ENCODE data around the gene PACSIN2. TPM values are rescaled to one million over a fixed set of nuclear protein-coding genes. Genes with fewer than 3 reads are reported as not detected.
"Not testable (repeated sequence)": the region's sequence is repeated elsewhere in the genome, so short reads cannot be mapped to it uniquely, and the experiment has no call there.

The PACSIN2 gene
- total RNA-seq, 2 donors from 2014 or later: 28.8 to 31.3 TPM

- DNase-seq (peak; percentile 49 to 57), ATAC-seq (replicated peaks in 1 of 2) (peak; percentile 84 to 93)
- H3K4me3 Mint-ChIP-seq: peak overlapping the region; percentile 9 to 76
- peak overlapping the region; percentile 54 for H3K27ac Mint-ChIP-seq
- no peaks in the 10 kb centered on the region for H3K27me3 Mint-ChIP-seq (ENCODE audit: low read depth)
- peaks cover 0 to 7% of the 10 kb centered on the region in 2 donors for H3K36me3 Mint-ChIP-seq (ENCODE audit: insufficient read depth in 2 of 2)
- peaks cover 64% of the 10 kb centered on the region for H3K4me1 Mint-ChIP-seq (ENCODE audit: low read depth)
- no peaks in the 10 kb centered on the region for H3K9me3 Mint-ChIP-seq
Observed at GRCh38 chr22:42964994-42965699, 49.8 kb downstream of the PACSIN2 start.

GRCh38 chr22:42963231-42963595, 51.7 kb downstream of the PACSIN2 start:
- no peaks in the 10 kb centered on the region for H3K9me3 Mint-ChIP-seq
- no peak overlapping the region for H3K27ac Mint-ChIP-seq
- H3K36me3 Mint-ChIP-seq (ENCODE audit: insufficient read depth in 2 of 2): peaks cover 0 to 4% of the 10 kb centered on the region in 2 donors
- DNase-seq: no peak
- no peak for ATAC-seq (replicated peaks in 1 of 2)
- peak overlapping the region in 1 of 2 donors; percentile 15 for H3K4me3 Mint-ChIP-seq
- no peaks in the 10 kb centered on the region for H3K27me3 Mint-ChIP-seq (ENCODE audit: low read depth)
- peaks cover 73% of the 10 kb centered on the region for H3K4me1 Mint-ChIP-seq (ENCODE audit: low read depth)

GRCh38 chr22:42962295-42963230, 52.4 kb downstream of the PACSIN2 start:
- Mint-ChIP-seq H3K4me3 (peak overlapping the region in 1 of 2 donors; percentile 15), H3K9me3 (no peaks in the 10 kb centered on the region), H3K36me3 (ENCODE audit: insufficient read depth in 2 of 2) (no peaks in the 10 kb centered on the region), H3K27me3 (ENCODE audit: low read depth) (no peaks in the 10 kb centered on the region), H3K27ac (no peak overlapping the region), H3K4me1 (ENCODE audit: low read depth) (peaks cover 75% of the 10 kb centered on the region)
- no peak for DNase-seq
- no peak for ATAC-seq (replicated peaks in 1 of 2)

GRCh38 chr22:42961810-42962209, 53.1 kb downstream of the PACSIN2 start:
- DNase-seq (no peak), ATAC-seq (replicated peaks in 1 of 2) (no peak)
- Mint-ChIP-seq H3K27me3 (ENCODE audit: low read depth) (no peaks in the 10 kb centered on the region), H3K27ac (no peak overlapping the region), H3K4me3 (no peak overlapping the region), H3K36me3 (ENCODE audit: insufficient read depth in 2 of 2) (no peaks in the 10 kb centered on the region), H3K9me3 (no peaks in the 10 kb centered on the region), H3K4me1 (ENCODE audit: low read depth) (peaks cover 76% of the 10 kb centered on the region)

- H3K4me3 Mint-ChIP-seq; H3K27ac Mint-ChIP-seq; H3K27me3 Mint-ChIP-seq (ENCODE audit: low read depth); ATAC-seq (replicated peaks in 1 of 2); DNase-seq; H3K9me3 Mint-ChIP-seq; H3K36me3 Mint-ChIP-seq (ENCODE audit: insufficient read depth in 2 of 2): not testable (repeated sequence)
- peaks cover 76% of the 10 kb centered on the region for H3K4me1 Mint-ChIP-seq (ENCODE audit: low read depth)
Observed at GRCh38 chr22:42961400-42961690, 53.6 kb downstream of the PACSIN2 start.

DNA sequence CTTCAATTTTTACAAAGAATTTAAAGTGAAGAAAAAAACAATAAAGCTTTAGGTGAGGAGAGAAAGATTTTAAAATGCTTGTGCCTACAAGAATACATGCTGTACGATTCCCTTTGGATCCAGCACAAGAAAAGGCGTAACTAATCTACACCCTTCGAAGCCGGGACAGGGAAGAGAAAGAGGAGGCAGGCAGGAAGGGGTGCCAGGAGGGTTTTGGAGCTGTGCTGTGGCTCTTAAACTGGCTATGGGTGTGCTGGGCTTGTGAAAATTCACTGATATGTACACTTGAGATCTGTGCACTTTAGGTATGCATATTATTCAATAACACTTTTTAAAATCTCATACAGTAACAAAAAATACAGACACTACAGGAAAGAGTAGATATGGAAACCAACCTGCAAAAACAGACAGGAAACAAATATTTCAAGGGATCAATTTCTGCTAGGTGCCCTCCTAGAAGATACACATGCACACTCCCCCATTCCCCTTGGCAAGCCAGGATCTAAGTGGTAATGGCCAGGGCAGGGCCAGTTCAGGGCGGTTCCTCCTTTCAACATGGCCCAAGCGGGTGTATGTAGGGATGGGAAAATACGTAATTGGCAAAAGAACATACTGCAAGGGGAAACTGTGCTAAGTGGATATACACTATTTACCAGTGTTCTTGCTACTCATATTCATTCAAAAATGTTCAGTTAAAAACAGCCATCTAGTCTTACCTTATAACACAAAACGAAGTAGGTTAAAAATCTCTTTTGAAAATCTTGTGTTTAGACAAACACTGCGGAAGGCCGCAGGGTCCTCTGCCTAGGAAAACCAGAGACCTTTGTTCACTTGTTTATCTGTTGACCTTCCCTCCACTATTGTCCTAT, 54.2 kb downstream of the PACSIN2 start:
- DNase-seq (no peak), ATAC-seq (replicated peaks in 1 of 2) (no peak)
- no peak overlapping the region for H3K4me3 Mint-ChIP-seq
- peak overlapping the region; percentile 49 for H3K27ac Mint-ChIP-seq
- H3K9me3 Mint-ChIP-seq: no peaks in the 10 kb centered on the region
- no peaks in the 10 kb centered on the region for H3K36me3 Mint-ChIP-seq (ENCODE audit: insufficient read depth in 2 of 2)
- peaks cover 73% of the 10 kb centered on the region for H3K4me1 Mint-ChIP-seq (ENCODE audit: low read depth)
- H3K27me3 Mint-ChIP-seq (ENCODE audit: low read depth): no peaks in the 10 kb centered on the region

DNA sequence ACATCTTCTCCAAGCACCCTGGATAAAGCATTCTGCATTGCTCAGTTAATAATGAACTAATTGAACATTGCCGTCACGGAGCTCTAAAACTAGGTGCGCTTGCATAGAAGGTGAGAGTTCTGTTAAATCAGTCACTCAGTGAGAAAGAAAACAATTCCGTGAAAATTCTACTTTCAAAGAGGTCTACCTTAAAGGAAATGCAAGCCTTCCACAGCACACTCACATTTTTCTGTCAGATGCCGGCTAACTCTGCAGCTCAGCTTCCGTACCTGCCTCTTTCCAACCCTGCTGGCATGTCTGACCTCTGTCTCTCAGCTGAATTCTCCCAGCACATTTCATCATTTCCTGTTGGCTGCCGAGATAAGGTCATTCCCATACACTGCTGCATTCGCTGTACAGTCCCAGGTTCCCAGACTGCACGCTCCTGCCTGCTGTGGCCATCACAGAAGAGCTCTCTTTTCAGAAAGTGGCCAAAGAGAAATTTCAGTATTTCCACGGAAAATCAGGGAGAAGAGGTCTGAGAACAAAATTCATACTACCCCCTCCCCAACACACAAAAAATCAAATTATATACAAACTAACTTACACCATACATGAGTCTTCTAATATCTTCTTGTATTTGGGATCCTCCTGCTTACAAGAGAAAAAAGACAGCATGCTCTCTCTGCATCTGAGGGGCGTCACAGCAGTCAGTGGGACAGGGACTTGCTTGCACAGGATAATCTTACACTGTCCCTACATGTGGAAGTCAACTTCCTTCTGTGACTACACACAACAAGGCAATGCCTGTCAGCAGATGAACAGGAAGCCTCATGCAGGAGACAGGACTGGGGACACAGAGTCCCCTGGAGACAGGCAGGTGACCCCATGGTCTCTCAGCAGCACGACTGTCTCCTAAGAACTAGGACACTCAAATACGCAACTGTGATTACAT, 55.1 kb downstream of the PACSIN2 start:
- Mint-ChIP-seq H3K9me3 (no peaks in the 10 kb centered on the region), H3K4me3 (peak overlapping the region; percentile 73 to 79), H3K27me3 (ENCODE audit: low read depth) (no peaks in the 10 kb centered on the region), H3K27ac (peak overlapping the region; percentile 49), H3K36me3 (ENCODE audit: insufficient read depth in 2 of 2) (no peaks in the 10 kb centered on the region), H3K4me1 (ENCODE audit: low read depth) (peaks cover 64% of the 10 kb centered on the region)
- peak in 1 of 2 donors; percentile 41 for ATAC-seq (replicated peaks in 1 of 2)
- DNase-seq: no peak

DNA sequence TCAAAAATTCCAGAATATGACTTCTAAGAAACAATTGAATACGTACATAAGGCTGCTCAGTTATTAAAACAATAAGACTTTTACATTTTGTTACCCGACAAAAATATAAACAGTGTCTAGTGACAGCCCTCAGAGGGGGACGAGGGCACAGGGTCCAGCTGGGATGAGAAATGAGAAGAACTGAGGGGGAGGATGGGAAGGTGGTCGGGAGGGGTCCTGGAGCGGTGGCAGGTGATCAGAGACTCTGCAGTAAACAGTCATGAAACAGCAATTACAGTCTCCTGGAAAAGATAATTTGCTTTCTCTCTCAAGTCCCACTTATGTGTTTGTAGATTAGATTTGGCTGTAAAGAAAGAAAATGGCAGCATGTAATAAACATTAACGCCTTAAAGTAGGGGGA, 56.0 kb downstream of the PACSIN2 start:
- H3K27ac Mint-ChIP-seq: no peak overlapping the region
- ATAC-seq (replicated peaks in 1 of 2) (no peak), DNase-seq (no peak)
- no peaks in the 10 kb centered on the region for H3K27me3 Mint-ChIP-seq (ENCODE audit: low read depth)
- peak overlapping the region; percentile 73 to 79 for H3K4me3 Mint-ChIP-seq
- H3K9me3 Mint-ChIP-seq: no peaks in the 10 kb centered on the region
- peaks cover 55% of the 10 kb centered on the region for H3K4me1 Mint-ChIP-seq (ENCODE audit: low read depth)
- H3K36me3 Mint-ChIP-seq (ENCODE audit: insufficient read depth in 2 of 2): no peaks in the 10 kb centered on the region

GRCh38 chr22:42957958-42958357, 57.0 kb downstream of the PACSIN2 start:
- peak; percentile 55 to 73 for ATAC-seq (replicated peaks in 1 of 2)
- peaks cover 54% of the 10 kb centered on the region for H3K4me1 Mint-ChIP-seq (ENCODE audit: low read depth)
- H3K9me3 Mint-ChIP-seq: no peaks in the 10 kb centered on the region
- H3K36me3 Mint-ChIP-seq (ENCODE audit: insufficient read depth in 2 of 2): no peaks in the 10 kb centered on the region
- no peaks in the 10 kb centered on the region for H3K27me3 Mint-ChIP-seq (ENCODE audit: low read depth)
- no peak for DNase-seq
- peak overlapping the region; percentile 73 to 79 for H3K4me3 Mint-ChIP-seq
- H3K27ac Mint-ChIP-seq: peak overlapping the region; percentile 44

GRCh38 chr22:42957544-42957943, 57.4 kb downstream of the PACSIN2 start:
- no peaks in the 10 kb centered on the region for H3K27me3 Mint-ChIP-seq (ENCODE audit: low read depth)
- H3K4me1 Mint-ChIP-seq (ENCODE audit: low read depth): peaks cover 53% of the 10 kb centered on the region
- H3K27ac Mint-ChIP-seq: peak overlapping the region; percentile 44
- no peaks in the 10 kb centered on the region for H3K36me3 Mint-ChIP-seq (ENCODE audit: insufficient read depth in 2 of 2)
- no peak for ATAC-seq (replicated peaks in 1 of 2)
- no peaks in the 10 kb centered on the region for H3K9me3 Mint-ChIP-seq
- peak overlapping the region; percentile 73 to 79 for H3K4me3 Mint-ChIP-seq
- no peak for DNase-seq

GRCh38 chr22:42955848-42956247, 59.1 kb downstream of the PACSIN2 start:
- H3K9me3 Mint-ChIP-seq: no peaks in the 10 kb centered on the region
- peaks cover 41% of the 10 kb centered on the region for H3K4me1 Mint-ChIP-seq (ENCODE audit: low read depth)
- DNase-seq (no peak), ATAC-seq (replicated peaks in 1 of 2) (no peak)
- no peaks in the 10 kb centered on the region for H3K27me3 Mint-ChIP-seq (ENCODE audit: low read depth)
- no peak overlapping the region for H3K4me3 Mint-ChIP-seq
- H3K36me3 Mint-ChIP-seq (ENCODE audit: insufficient read depth in 2 of 2): no peaks in the 10 kb centered on the region
- no peak overlapping the region for H3K27ac Mint-ChIP-seq

GRCh38 chr22:42955087-42955635, 59.8 kb downstream of the PACSIN2 start:
- ATAC-seq (replicated peaks in 1 of 2) (no peak), DNase-seq (no peak)
- no peak overlapping the region for H3K27ac Mint-ChIP-seq
- peaks cover 38% of the 10 kb centered on the region for H3K4me1 Mint-ChIP-seq (ENCODE audit: low read depth)
- H3K9me3 Mint-ChIP-seq: no peaks in the 10 kb centered on the region
- no peaks in the 10 kb centered on the region for H3K36me3 Mint-ChIP-seq (ENCODE audit: insufficient read depth in 2 of 2)
- no peaks in the 10 kb centered on the region for H3K27me3 Mint-ChIP-seq (ENCODE audit: low read depth)
- no peak overlapping the region for H3K4me3 Mint-ChIP-seq

Measured in activated T-cell treated with anti-CD3 and anti-CD28 coated beads, Interleukin-2, amount 50 U/mL, for 72 hours (primary cell).